ENCODE results near the gene SYT12. TPM values are rescaled to one million over a fixed set of nuclear protein-coding genes. Genes with fewer than 3 reads are reported as not detected.

The SYT12 gene
- total and polyA plus RNA-seq, 9 of the 15 experiments (the other 6 are each of a cell fraction or from before 2014, with no cell fraction given): 0.03 to 0.11 (median 0.03) TPM; not detected in 4

GRCh38 chr11:67022341-67022933 is 497 bp upstream of the SYT12 start:
- TF ChIP-seq NFIC (IDR thresholded peaks at IDR 0.05) (peak; percentile 85), AFF4 (CRISPR knock-in tag; IDR thresholded peaks at IDR 0.05) (no peak), RFX5 (IDR thresholded peaks at IDR 0.05; ENCODE audit: low read depth, low read length) (no peak), SRF (CRISPR knock-in tag; IDR thresholded peaks at IDR 0.05) (no peak), EGR1 (conservative IDR thresholded peaks at IDR 0.05) (peak; percentile 76), HDAC8 (tag; IDR thresholded peaks at IDR 0.05) (no peak), CGGBP1 (CRISPR knock-in tag; IDR thresholded peaks at IDR 0.05) (no peak), ETS1 (conservative IDR thresholded peaks at IDR 0.05; ENCODE audit: control insufficient read depth, low read depth, low read length) (no peak), RNF219 (CRISPR knock-in tag; IDR thresholded peaks at IDR 0.05) (no peak)
- ATAC-seq (no peak), DNase-seq (ENCODE audit: extremely low read depth in 1 of 4, low spot score in 3 of 4) (no peak), FAIRE-seq (peak; percentile 19)
- CTCF ChIA-PET (ENCODE audit: low intra/inter-chr PET ratio): interaction anchor here (0.6 to 0.9 kb wide), 3 partner anchors 140 to 327 kb away, joined by 3 to 5 read pairs (median 3); no protein-coding TSS in a partner anchor
- no peak overlapping the region for H3K27ac ChIP-seq (ENCODE audit: extremely low read depth, low read depth, low read length)
- no peaks in the 10 kb centered on the region for H3K9me1 ChIP-seq (ENCODE audit: control insufficient read depth, insufficient read depth, low read length)
- H3K36me3 ChIP-seq (ENCODE audit: control insufficient read depth, insufficient read depth, low read length): no peaks in the 10 kb centered on the region
- in situ Hi-C loops (cut with MboI) (no loop called here), intact Hi-C loops (cut with micrococcal nuclease) (no loop called here)
- POLR2A ChIA-PET: interaction anchor here (0.9 kb wide), 1 partner anchor 216 kb away, joined by 3 read pairs; no protein-coding TSS in a partner anchor
- H3K27me3 ChIP-seq (ENCODE audit: control insufficient read depth in 2 of 2, insufficient read depth in 2 of 2, low read length in 2 of 2): peaks cover 4 to 12% of the 10 kb centered on the region in 2 experiments; a peak in 1 of 5 replicates
- H3K4me1 ChIP-seq (replicated peaks in 1 of 2; ENCODE audit: control insufficient read depth in 2 of 2, insufficient read depth in 2 of 2, low read length in 2 of 2): peaks cover 0 to 19% of the 10 kb centered on the region in 2 experiments; a peak in 2 of 5 replicates
- no peaks in the 10 kb centered on the region for H4K20me1 ChIP-seq (replicated peaks; ENCODE audit: control insufficient read depth, insufficient read depth, low read length)
- H3K9ac ChIP-seq (ENCODE audit: insufficient read depth in 1 of 2, low read depth in 2 of 2, low read length in 2 of 2): no peak overlapping the region
- H2AFZ ChIP-seq (ENCODE audit: low read depth, low read length): no peak overlapping the region
- H3K4me2 ChIP-seq (ENCODE audit: insufficient read depth, low read length): no peak overlapping the region
- WGBS (ENCODE audit: insufficient coverage, low coverage, missing lambda C conversion rate): 53% methylated on average over 19 of the region's 20 CpGs
- H3K79me2 ChIP-seq (ENCODE audit: control insufficient read depth, insufficient read depth, low read length): no peaks in the 10 kb centered on the region
- no peak overlapping the region for H3K4me3 ChIP-seq
- no TSS peak for BruUV-seq (replicated peaks)
- H3K9me3 ChIP-seq (replicated peaks; ENCODE audit: control insufficient read depth, insufficient read depth, low read depth, low read length): no peaks in the 10 kb centered on the region

Data from K562 (cell line).